GM19351 (cell line): ENCODE measurements around the gene VANGL1.
A peak's percentile ranks its signal among the peaks of the same experiment; 100 is the strongest.

Source experiments
- ATAC-seq: cut with Tn5 transposase; IDR thresholded peaks from one replicate; pipeline ENCODE4 v1.9.1; 2021; ENCODE audit warnings: mild to moderate bottlenecking, moderate library complexity; ENCODE audit not compliant: unreplicated experiment

VANGL1 gene

DNA sequence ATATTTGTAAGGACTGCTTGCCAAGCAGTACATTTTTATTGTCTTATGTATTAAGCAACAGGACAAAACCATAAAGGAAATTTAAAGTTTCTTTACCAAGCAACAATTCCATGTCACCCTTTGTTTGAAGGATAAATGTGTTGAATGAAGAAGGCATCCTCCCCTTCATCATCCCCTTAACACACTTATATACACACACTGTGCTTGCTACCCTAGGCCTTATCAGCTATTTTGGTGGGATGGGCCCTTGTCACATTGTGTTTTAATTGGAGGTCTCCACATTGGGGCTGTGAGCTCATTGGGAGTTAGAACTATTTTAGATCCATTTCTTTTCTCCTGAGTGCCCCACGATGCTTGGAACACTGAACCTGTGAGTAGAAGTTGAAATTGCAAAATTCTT is 1.9 kb downstream of the VANGL1 start:
- ATAC-seq = no peak

DNA sequence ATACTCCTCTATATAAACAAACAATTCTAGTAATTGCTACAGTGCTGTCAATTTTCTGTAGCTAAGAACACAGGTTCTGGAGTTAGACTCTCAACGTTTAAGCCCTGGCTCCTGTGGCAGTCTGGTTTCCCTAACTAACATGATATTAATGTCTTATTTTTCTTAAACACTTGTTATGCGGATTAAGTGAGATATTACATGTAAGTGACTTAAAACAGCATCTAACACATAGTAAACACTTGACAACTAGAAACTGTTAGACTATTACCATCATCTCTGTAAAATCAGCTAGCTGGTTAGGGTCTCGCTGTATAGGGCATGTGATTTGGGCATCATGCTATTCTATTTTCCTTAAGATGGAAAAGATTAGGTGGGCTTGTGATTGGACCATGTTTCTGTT is 2.3 kb downstream of the VANGL1 start:
- no peak for ATAC-seq

DNA sequence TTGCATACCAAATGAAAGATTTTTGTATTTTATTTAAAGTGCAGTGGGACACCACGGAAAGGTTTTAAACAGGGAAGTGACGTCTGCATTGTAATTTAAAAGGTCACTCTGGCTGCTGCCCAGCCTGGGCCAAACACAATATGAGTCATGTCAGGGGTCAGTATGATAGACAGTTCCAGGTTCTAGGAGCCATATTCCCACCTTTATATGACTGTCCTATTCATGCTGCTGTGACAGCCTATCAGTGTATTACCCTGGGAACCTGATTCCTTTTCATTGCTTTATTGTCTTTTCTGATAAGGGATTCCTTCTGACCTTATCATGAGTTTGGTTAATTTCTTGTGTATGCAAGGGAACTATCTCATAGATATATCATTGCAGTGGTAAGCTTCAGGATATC is 5.3 kb downstream of the VANGL1 start:
- no peak for ATAC-seq

DNA sequence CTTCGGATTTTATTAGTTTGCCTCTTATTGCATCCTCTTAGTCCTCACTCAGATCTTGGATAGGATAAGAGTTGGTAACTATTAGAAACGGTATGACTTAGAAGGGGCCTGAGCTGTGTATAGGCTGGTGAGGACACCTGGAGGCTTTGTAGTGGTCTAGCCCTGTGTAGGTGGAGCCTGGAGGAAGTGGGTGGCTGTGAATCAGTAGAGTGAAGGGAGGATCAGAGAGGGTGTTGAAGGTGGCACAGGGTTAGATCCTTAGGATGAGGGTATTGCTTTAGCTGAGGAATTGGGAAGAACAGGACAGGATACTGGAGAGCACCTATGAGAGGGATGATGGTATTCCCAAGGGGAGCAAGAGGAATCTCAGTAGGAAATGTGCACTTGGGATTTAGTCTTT is 5.7 kb downstream of the VANGL1 start:
- ATAC-seq = no peak

DNA sequence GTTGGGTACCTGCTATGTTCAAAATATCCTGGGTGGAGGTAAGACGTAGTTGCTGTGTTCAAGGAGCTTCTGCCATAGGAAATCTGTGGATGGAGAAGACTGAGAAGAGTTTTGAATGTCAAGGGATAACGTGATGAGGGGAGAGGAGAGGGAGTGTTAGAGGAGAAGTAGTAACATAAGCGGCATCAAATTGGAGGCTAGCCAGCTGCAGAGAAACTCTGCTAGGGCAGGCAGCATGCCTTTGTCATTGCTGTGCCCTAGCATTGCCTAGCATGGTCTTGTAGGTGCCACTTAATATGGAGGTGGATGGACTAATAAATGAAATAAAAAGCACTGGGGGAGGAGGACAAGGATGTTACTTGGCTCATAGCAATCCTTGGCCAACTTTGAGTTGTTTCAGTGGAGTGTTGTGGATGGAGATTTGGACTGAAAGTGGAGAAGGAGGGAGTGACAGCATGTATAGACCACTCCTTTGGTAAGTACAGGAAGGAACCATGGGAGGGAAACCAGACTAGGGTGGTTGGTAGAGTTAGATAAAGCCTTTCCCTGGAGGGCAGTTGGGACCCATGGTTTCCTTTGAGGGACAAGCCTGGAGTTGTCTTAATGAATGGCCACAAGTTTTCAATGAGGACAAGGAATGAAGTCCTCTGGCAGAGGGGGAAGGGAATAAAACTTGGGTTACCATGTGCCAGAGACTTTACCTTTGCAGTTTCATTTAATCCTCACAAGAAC is 6.3 kb downstream of the VANGL1 start:
- no peak for ATAC-seq

DNA sequence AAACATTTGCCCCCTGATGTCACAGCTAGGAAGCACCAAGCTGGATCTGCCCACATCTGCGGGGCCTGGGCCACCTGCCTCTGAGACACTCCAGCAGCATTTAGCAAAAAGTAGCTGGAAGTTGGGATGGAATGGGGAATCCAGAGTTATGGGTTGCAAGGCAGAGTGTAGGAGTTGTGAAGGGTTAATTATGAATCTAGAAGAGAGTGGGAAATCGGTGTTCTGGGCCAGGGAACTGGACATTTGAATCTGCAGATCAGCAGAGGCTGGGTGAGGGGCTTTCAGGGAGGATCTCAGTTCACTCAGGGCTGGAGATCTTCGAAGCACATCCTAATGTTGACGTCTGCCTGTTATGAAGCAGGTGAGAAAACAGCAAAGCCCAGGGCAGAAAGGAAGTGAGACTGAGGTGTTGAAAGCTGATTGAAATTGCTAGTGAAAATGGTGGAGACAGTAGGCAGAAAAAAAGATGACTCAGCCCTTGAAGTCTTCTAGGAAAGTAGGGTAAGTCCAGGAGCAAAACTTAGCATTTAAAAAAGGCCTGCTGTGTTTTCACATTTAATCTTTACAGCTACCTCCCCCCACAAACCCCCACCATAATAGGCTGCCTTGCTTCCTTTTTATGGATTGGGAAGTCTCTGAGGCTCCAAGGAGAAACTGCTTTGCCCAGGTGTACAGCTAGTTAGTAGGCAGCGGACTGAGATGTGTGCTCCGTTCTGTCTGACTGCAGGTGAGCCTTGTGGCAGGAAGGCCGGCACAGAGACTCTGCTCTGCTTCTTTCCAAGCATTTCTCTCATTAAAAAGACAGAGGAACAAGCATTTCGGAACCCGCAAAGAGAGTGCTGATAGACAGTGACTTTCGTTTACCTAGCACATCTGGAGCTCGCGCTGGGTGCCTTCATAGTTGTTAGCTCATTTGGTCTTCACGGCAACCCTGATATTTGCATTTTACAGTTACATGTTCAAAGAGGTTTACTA is 7.2 kb downstream of the VANGL1 start:
- ATAC-seq = peak; percentile 79

DNA sequence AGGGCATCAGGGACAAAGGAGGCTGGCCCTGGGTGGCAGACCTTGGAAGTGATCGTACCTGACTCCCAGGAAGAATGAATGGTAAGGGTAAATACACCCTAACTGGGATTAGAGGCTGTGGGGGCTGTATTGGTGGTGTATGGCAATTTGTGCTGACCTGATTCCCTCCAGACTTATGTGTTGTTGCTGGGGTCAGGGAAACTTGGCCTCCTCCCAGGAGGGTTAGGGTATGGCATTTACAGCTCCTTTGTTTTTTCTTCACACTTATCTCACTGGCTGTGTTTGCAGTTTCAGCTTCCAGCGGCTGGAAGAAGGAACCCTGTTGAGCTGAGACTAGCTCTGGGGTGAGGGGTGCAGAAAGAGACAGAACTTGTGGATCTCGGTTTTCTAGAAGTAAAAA is 8.2 kb downstream of the VANGL1 start:
- no peak for ATAC-seq

DNA sequence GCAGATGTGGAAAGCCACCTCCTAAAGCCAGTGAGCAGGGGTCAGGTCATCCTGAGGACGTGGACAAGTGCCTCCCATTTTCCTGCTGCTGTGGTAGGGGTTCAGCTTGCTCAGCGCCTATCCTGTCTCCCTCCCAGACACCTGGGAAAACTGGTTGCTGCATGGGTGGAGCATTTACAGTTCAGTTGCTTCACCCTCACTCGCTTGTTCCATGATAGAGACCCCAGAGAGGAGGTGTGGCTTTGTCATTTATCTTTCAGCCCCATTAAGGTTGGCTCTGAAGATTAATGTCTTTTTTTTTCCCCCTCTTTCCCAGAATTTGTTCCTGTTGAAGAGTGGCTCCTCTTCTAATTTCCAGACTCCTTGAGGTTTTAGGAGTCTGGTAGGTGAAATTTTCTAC is 9.2 kb downstream of the VANGL1 start:
- ATAC-seq = no peak

DNA sequence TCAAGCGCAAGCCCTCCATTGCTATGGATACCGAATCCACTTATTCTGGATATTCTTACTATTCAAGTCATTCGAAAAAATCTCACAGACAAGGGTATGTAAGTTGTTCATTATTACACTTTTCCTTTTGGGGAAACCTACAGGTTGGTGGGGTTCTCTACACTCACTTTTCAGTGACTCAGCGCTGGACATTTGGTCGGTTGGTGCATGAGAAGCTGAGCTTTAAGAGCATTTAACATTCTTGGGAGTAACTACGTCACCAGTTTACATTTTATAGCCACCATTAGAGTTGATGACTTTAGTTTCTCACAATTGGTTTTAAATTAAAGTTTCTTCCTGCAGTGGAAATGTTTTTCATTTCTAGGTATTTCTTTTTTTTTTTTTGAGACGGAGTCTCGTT is 9.6 kb downstream of the VANGL1 start:
- no peak for ATAC-seq

DNA sequence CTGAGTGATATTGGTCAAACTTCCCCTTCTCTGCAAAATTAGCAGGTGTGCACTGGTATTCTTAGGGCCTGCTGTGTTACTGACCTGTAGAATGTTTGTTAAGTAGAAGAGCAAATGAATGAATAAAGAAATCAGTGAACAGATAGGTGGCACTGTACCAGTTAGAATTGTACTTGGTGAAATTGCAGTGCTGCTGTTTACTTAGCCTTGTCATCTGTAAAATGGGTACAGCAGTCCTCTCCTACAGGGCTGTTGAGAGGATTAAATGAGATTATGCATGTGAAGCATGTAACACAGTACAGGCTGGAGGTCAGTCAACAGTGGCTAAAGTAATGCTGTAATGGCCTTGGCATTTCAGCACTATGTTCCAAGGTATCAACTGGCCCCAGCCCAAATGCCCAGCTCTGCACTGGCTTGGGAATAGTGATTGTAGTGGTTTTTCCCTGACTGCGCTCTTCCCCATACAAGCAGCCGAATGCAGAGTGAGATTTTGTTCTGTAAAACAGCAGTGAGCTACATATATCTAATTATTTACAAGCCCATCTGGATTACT is 10.5 kb downstream of the VANGL1 start:
- ATAC-seq = no peak

DNA sequence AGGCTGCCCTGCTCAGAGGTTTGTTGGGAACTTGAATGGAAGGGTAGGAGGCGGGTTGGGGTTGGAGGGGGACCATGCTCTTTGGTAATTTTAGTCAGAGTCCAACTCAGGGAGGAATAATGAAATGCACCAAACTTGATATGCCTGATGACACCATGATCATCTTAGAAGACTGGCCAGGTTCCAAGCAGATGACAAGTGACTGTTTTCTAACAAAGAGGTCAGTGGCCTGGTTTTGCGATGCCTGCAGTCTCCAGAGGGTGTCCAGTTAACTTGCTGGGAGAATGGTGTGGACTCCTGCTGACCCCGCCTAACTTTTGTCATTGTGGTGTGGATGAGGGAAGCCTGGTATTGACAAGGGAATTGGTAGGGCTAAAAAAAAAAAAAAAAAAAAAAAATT is 12.4 kb downstream of the VANGL1 start:
- ATAC-seq = no peak

DNA sequence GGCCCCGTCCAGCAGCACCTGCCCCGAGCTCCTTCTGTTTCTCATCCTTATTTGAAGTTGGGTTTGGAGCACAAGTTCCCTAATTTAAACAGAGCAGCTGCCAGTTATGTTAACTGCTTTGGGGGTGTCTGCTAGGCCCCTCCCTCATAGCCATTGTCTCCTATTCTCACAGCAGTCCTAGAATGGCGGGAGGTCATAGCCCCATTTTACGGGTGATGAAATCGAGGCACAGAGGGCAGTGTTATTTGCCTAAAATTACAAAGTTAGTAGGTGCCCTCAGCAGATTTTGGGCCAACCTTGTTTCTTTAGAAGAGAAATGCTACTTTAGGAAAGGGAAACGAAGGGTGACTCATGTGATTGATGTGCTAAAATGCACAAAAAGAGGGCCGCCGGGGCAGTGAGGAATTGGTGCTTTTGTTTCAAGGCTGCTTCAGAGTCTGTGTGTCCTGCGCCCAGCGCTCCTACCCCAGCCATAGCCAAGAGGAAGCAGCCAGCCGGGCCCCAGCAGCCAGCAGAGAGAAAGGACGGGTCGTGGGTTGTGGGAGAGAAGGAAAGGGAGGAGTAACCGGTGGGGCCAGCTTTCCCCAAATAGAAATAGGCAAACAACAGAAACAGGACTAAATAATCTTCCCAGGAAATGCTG is 13.0 kb downstream of the VANGL1 start:
- ATAC-seq = no peak

DNA sequence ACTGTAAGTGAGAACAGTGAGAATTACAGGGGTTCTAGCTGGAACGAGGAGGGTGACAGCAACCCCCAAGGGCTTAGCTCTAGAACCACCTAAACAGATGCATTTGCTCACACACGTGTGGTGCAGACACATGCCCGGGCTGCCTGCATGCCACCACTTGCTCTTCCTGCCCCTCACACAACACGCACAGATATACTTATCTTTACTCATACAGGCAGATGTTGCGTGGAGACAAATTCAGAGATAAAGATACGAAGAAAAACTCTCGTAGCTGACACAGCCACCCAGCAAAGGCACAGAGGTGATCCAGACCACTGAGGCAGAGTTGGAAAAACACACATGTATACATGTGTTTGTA is 13.5 kb downstream of the VANGL1 start:
- ATAC-seq = no peak

DNA sequence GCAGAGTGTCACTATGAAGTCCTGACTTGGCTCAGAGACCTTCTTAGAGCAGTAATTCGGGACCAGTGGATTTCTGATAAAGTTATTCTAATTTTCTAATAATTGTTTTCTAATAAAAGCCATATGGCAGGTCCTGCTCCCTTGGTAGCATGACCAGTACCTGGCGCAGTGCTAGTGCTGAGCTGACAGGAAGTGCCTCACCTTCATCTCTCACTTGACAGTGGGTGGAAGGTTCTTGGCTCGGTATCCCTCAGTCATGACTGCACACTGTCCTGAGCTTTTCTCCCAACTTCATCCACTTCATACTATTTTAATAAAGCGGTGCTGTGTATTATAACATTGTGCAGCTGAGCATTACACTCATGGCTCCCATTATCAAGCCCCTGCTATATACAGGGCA is 14.1 kb downstream of the VANGL1 start:
- no peak for ATAC-seq

DNA sequence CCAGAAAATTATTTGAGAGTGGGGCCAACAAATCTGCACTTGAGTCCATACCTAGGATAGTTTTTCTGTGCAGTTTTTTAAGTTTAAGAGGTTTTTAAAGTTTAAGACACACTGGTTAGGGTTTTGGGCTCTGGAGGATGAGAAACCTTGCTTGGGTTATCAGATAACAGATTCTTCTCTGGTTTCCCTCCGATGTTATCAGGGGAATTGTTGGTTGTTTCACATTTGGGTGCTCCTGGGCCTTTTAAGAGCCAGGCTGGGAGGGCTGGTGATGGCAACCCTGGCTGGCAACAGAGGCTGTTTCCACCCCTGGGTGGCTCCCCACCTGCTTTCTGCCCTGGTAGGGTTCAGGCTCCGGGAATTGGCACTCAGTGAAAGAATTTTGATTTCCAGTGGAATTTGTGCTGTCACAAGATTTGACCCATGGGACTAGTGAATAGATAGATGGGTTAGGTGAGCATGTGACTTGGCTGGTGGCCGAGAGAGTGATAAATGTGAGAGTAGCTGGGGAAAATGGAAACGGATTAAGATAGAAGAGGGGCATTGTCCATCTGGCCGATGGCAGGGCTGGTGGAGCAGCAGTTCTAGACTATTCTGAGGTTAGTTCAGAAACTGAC is 14.8 kb downstream of the VANGL1 start:
- no peak for ATAC-seq

DNA sequence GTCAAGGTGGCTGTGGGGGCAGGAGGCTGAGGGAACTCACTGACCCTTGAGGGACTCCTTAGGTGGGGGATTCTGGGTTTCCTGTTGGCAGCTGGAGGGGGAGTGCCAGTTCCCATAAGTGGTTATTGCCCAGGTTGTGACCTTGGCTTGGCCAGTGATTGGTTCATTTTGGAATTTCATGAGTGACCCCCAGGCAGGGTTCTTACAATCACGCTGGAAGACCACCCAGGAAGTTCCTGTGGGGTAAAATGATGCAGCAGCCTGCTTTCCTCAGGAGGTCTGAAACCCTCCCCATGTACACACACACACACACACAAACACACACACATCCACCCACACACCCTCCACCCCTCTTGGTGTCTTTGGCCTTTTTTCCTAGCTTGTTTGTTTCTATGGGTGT is 16.9 kb downstream of the VANGL1 start:
- no peak for ATAC-seq

DNA sequence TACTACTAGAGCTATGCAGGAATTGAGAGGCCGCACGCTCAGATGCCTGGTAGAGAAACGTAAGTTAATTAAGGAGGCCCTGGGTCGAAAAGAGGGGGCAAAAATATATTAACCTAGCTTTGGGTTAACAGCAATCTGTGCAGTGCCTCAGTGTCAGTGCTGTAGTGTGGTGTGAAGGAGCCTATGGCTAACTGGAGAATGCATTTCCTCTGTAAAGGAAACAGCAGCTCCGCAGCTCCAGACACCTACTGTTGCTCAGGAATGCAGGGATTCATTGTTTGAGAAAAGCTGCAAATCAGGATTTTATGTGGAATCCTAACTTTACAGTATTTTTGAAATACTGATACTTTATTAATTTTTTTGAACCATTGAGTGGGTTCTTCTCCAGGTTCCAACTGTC is 18.4 kb downstream of the VANGL1 start:
- no peak for ATAC-seq

DNA sequence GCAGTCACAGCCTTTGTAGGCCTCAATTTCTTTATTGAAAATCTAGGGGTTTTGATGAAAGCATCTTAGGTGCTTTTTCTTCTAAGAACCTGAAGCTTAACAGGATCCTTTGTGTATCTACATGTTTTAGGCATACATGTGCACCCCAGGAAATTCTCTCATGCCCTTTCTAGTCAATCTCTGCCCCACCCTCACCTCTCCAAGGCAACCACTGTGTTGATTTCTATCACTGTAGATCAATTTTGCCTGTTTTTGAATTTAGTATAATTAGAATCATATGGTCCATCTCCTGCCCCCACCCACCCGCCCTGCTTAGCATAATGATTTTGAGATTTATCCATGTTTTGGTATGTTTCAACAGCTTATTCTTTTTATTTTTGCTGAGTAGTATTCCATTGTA is 19.4 kb downstream of the VANGL1 start:
- ATAC-seq = no peak

DNA sequence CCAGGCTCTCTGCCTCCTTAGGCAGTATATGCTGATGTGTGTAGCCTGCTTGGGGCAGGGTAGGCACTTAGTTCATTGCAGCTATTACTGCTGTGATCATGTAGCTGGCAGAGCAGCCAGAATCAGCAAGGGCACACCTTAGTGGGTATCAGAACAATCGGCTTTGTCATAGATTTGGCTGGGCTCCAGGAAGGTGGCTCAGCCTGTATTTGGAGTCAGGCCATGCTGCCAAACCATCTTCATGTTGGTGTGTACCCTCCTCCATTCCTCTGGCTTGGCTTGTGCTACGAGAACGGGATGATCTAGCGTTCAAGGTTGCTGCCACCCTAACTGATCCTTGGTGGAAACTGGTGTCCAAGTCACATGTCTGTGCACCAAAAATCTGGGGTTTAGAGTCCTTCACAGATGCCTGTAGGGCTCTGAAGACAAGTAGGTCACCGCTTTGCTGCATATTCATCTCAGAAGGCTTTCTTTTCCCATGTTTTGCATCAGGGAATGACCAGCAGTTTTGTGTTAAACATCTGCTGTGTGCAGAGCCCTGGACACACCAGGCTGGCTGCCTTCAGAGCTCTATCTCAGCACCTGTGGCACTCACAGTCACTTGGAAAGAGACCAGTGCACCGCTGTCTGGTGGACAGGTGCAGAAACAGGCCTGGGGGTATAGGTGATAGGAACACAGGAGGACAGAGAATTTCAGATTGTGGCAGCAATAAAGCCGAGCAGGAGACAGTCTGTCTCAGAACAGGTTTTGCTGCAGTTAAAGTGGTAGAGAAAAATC is 23.7 kb downstream of the VANGL1 start:
- no peak for ATAC-seq

DNA sequence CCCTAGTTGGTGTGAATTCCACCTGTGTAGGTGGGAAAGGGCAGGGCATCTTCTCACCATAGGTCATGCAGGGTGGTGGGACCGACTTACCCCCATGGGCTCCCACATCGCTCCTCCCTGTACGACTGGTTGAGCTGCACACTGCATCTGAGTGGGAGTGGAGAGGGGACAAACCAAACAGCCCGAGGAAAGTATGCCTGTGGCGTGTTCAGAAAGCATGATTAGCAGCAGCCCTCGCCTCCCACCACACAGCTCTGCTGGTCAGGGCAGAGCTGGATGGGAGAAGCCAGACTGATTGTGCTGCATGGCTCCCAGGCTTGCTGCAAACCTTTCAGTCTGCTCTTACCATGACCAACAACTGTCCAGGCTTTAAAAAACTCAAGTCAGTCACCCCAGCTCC is 24.4 kb downstream of the VANGL1 start:
- no peak for ATAC-seq
